GM18870 (cell line): Measurements from ENCODE around the gene TCHP.

Experiments used
- ATAC-seq: cut with Tn5 transposase; IDR thresholded peaks from one replicate; pipeline ENCODE4 v1.9.1; 2021; ENCODE audit warnings: moderate library complexity; ENCODE audit not compliant: unreplicated experiment

The TCHP gene

DNA sequence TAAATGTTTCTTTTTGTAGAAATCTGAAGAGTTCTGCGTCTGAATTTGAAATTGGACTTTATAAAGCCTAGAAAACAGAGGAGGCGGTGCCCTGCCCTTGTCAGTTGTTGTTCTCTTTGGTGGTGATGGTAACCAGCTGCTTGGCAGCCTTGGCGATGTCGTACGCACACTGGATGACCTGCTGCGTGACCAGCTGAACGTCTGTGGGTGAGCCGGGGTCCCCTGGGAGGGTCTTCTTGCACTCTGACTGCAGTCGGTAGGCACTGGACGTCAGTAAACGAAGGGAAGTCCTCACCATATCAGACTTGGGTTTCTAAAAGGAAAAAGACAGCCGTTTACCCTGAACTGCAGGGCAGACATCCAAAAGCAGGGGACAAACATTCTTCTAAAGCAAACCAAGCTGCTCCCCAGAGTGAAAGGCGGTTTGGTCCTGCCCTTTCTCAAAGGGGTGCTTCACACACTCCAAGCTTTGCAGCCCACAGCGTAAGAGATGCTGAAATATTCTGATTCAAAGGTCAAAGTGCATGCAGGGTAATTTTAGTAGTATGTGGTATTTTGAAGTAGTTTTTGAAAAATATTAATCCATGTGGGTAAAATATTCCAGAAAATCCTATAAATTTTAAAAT is 32.9 kb downstream of the TCHP start:
- ATAC-seq = no peak

DNA sequence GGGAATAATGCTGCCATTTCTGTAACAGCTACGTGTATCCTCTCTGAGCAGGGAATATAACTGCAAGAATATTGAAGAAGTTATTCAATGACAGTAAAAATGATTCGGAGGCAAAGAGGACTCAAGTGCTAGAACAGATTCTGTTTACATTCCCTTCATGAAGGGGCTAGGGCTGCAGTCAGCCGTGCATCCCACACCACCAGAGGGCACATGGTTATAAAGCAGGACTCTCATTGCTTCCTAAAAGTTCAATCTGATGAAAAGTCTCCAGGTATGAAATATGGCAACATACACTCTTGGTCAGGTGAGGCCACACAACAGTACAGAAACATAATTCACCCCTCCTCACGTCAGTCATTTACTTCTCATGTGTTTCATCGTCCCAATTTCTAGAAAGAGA is 34.0 kb downstream of the TCHP start:
- ATAC-seq = no peak

DNA sequence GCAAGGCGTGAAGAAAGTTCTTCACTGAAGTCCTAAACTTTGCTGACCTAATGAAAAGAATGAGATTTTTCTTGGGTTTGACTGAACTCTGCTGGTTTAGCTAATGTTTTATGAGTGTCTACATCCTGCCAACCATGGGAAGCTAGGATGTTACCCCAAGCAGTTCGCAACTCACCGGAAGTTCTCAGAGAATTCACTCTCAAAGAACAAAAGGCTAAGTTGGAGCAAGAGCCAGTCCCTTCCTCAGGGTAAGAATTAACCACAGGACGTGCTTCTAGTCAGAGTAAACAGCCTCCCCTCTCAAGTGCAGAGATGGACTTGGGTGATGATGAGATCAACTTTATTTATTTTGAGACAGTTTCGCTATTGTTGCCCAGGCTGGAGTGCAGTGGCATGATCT is 37.3 kb downstream of the TCHP start:
- ATAC-seq = no peak

DNA sequence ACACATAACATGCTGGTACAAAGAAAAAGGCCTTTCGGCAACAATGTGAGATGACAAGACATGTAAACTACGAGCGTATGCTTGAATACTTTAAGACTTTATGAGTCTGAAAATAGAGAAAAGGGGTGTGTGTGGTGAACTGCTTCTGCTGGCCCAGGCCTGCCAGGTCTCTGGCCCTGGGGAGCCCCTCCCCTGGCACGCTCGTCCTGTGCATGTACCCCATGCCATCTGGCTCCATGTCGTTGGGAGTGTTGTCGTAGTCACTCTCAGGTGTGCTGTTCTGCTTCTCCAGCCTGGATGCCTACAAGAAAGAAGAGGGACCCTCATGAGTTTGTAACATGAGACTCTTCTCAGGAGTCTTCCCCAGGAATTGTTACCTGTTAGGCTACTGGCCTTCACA is 38.9 kb downstream of the TCHP start:
- no peak for ATAC-seq

DNA sequence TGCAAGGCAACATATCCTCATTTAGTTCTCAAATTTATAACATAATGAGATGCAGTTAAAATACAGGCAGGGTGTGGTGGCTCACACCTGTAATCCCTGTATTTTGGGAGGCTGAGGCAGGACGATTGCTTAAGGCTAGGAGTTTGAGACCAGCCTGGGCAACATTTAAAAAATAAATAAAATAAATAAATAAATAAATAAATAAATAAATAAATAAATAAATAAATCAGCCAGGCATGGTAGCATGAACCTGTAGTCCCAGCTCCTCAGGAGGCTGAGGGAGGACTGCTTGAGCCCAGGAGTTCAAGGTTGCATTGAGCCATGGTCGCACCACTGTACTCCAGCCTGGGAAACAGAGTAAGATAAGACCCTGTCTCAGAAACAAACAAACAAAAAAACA is 39.4 kb downstream of the TCHP start:
- no peak for ATAC-seq

DNA sequence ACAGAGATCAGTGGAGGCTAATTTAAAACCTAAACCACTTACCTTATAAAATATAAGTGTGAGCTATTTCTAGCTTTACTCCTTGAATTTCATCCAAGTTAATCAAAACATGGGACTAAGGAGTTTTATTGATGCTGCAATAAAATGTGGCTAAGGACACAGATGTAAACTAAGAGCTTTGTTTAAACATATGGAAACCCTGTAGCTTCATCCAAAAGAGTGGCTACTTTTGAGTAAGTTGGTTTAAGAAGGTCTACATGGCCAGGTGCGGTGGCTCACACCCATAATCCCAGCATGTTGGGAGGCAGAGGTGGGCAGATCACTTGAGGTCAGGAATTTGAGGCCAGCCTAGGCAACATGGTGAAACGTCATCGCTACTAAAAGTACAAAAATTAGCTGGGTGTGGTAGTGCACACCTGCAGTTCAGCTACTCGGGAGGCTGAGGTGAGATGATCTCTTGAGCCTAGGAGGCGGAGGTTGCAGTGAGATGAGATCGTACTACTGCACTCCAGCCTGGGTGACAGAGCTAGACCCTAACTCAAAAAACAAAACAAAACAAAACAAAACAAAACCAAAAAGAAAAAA is 40.4 kb downstream of the TCHP start:
- ATAC-seq = no peak

DNA sequence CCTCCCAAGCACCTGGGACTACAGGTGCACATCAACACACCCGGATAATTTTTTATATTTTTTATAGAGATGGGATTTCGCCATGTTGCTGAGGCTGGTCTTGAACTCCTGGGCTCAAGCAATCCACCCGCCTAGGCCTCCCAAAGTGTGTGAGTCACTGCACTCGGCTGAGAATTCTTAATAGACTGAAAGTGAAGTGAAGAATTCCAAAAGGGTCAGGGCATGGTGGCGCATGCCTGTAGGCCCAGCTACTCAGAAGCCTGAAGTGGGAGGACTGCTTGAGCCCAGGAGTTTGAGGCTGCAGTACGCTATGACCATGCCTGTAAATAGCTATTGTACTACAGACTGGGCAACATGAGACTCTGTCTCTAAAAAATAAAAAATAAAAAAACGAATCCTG is 43.7 kb downstream of the TCHP start:
- ATAC-seq = no peak

DNA sequence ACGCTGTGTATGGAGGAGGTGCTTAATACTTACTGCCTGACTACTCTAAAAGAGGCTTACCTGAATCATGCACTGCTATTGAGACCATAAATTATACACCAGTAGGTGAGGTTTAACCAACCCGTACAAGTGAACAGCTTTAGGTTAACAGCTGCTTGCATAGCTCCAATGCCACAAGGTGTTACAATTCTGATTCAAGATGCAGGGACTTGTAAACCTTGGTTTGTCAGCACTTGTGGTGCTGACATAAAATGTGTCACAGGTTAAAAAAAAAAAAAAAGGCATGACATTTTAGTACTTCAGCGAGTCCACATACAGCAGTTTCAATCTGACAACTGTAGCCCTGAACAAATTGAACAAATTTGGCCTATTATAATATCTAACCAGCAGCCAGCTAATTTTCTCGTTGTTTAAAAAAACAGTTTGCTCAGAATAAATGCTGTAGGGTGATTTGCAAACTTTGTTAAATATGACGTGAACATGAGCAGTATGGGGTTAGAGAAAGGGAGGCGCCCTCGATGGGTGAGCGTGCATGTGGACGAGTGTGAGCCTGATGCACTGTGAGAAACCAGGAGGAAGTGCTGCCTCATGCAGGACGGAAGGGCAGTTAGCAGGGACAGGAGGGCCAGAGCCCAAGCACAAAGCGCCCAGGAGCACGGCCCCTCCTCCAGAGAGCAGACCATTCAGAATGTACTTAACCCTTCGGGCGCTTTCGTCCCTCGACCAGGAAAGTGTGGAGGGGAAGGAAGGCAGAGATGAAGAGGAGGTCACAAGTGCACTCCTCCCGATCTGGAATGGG is 44.7 kb downstream of the TCHP start:
- ATAC-seq = no peak

DNA sequence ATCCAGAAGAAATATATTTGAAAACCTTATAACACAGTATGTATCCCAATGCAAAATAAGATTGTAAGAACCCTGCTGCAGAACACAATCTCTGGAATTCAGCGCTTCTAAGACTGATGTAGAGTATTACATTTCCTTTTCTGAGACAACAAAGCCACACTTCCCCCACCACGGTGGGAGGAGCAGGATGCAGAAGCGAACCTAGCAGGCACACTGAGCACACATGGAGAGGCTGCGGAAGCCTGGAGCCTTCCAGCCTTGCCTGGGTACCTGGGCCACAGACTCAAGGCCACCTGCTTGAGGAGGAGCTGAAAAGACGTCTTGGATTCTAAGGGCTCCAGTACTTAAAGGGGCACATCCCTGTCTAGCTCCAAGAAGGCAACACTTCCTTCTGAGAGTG is 46.4 kb downstream of the TCHP start:
- no peak for ATAC-seq

DNA sequence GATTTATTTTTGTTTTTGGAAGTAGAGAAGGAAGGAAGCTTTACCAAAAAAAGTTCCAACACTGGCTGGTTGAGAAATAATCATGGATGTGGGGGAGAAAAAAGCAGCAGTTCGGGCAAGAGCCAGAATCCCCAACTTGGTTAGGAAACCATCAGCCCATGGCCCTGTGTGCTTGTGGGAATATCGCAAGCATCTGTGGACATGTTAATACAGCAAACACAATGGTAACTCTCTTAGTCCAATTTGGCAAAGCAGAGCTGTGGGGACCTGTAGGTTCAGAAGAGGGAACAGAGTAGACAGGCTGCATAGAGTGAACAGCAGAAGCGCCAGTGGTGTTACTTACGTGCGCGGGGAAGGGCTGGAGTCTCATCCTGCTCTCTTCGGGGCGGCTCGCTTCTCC is 46.8 kb downstream of the TCHP start:
- no peak for ATAC-seq

DNA sequence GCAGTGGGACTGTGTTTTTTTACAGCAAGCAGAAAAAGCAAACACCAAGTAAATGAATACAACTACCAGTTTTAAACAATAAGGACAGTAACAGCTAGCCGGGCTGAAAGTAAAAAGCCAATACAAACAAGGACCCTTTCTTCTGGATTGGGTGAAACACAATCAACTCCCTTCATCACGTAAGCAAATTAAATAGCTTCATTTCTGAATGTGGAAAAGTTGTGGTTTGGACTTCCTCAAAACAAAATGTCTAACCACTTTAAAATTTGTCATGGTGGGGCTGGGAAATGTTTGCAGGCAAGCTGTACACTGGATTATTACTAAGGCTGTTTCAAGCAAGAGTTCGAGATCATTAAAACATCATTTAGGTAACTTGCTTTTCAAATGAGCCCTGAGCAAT is 47.4 kb downstream of the TCHP start:
- ATAC-seq = no peak

DNA sequence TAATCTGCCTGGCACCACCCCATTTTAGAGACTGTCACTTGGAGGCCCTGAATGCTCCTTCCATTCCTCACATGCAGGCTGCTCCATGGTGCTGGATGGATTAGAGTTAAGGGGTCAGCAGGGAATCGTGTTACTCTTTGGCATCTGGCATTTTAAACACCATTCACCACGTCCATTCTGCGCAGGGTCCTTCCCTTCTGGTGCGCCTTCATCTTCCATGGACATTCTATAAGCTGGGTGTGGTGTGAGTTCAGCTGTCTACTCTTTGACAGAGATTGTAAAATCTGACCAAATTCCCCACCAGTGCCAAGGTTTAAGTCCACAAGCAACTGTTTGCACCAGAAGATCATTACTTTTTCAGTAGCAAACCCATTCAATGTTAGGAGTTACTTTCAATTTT is 48.3 kb downstream of the TCHP start:
- ATAC-seq = no peak

DNA sequence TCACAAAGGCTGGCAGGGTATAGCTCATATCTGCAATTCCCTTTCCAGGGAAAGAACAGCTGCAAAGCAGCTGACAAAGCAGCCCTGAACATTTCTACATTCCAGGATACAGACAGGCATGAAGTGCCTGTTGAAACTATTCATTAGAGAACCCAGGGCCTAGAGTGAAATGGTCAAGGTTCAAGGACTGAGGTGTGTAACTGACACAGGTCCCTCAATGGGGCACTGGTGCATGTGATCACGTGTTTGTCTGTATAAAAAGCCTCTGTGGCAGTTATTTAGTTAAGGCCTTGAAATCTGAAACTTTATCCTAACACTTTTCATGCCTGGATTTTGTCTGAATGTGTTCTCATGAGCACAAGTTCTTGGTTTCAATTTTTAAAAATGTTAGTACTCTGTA is 49.0 kb downstream of the TCHP start:
- ATAC-seq = no peak

DNA sequence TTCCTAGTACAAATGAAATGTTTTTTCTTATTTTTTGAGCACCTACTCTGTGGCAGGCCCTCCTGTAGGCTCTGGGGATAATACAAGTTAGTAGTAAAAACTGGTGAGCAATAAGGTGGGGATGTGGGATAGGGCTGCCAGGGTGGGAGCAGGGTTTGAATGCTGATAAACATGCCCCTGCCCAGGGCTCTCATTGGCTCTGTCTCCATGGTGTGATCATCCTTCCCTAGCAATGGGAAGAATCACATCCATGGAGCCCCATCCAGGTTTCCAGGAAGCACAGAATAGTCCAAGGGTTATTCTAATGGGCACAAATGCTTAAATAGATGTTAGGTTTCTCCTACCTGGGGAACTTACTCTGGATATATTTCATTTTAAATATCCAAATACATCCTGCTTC is 50.6 kb downstream of the TCHP start:
- no peak for ATAC-seq

DNA sequence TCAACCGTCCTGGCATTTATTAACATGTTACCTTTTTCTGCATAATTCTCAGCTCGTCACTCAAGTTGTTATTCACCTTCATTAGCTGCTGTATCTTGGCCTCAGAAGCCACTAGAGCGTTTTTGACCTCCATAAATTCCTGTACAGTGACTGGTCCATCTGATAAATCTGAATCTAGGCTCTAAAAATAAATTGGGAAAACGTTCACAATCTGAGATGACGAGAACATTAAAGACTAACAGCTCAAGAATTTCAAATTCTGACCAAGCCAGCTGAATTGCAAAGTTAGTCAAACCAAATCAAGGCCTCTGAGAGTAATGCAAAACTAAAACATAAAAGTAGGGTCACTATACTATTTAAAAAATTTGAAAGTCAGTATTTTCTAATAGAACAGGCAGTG is 51.1 kb downstream of the TCHP start:
- ATAC-seq = no peak

DNA sequence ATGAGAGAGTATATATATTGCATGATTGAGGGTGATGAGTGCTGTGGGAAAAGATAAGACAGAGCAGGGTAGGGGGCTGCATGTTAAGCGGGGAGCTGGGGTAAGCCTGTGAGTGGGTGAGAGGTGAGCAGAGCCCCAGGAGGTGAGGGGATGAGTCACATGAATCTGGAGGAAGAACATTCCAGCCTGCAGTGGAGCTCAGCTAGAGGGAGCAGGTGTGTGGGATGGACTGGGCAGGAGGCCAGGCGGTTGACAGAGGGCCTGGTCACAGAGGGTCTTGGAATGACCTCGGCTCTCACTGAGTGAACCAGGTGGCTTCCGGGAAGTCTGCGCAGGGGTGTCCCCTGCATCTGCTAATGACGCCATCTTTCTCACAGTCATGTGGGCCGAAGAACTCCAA is 51.7 kb downstream of the TCHP start:
- no peak for ATAC-seq

DNA sequence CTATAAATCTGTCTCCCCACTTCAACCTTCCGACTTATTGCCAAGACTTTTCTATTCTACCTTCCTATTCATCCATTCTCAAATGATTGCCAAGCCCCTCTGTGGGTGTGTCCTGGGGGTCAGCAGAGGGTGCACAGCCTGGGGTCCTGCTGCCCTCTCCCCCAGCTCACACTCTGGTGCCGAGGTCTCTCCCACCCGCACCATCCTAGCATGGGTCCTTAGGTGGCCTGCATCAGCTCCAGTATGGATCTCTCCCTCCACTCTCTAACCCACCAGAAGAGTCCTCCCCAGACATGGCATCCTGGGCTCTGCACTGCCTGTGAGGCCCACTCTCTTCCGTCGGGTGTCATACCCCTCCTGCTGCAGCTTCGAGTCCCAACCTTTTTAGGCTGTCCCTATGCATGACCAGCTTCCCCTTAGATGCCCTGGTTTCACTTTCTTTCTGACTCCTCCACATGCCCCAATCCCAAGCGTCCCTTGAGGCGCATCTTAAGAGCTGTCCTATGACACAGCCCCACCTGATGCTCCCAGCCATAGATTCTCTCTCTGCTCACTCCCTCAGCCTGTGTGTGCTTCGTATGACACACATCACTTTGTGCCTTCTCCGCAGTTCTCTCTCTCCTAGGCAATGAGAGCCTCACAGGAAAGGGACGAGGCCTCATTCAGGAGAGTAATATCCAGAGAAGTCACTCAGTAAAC is 52.2 kb downstream of the TCHP start:
- no peak for ATAC-seq

DNA sequence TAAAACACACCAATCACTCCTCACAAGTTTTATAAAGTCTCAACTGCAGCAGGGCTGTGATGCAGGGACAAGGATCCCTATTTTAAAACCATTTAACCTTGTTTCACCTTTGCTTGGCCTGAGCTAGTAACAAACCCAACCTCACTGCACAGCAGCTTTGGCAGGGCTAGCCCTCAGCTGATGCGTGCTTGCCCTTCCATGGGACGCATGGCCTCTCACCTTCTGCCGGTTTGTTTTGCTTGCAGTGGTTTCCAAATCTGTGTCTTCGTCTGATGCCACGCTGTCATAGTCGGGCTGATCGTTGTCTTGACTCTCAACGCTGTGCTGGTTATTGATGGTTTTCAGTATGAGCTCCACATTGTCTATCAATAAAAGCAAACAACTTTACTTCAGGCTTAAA is 52.8 kb downstream of the TCHP start:
- no peak for ATAC-seq

DNA sequence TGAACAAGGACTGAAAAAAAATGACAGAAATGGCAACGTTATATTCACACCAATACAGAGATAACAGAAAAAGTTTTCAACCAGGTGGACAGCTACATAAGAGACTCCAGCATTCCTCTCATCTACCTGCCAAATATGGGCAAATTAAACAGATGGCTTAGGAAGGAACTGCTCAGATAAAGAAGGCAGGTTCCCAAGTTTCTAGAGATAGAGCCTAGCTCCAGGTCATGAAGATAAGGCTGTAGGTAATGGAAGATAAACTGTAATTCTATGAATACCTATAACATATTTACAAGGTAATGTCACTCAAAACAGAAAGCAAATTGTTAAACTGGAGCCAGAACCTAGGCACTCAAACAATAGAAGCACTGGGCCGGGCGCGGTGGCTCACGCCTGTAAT is 53.6 kb downstream of the TCHP start:
- ATAC-seq = no peak

DNA sequence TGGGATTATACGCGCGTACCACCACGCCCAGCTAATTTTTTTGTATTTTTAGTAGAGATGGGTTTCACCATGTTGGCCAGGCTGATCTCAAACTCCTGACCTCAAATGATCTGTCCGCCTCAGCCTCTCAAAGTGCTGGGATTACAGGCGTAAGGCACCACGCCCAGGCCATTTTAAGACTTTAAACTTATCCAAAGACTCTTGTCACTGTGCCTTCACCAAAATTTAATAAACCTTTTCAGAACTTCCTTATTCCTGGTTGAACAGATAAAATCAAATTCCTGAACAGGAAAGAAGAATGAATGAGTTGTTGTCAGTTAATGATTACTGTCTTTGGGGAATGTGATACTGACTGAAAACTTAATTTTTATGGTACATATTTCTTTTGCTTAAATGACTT is 58.3 kb downstream of the TCHP start:
- no peak for ATAC-seq

DNA sequence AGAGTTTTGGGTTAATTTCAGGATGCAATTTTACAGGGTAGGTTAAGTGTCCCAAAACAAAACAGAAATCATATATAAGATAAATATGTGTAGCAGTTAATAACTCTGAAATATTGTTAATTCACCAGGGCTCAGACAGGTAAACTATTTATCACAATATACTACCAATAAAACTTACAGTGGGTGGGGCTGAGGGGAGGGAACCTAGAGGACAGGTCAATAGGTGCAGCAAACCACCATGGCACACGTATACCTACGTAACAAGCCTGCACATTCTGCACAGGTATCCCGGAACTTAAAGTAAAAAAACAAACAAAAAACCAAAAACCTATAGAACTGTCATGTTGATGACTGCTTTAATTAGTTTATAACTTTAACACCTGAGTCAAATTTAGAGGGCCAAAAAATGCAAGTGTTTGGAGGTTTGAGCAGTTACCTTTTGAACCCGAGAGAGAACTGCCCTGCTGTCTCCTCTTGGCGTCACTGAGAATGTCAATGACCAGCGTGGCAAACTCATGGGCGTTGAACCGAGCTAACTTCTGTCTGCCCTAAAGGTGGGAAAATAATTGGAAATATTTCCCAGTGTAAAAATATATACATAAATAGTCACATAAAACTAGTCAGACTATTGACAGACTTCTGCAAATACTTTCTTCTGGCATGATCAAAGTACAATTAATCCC is 59.5 kb downstream of the TCHP start:
- no peak for ATAC-seq
